ENCODE results near the gene FANCC. TPM values are rescaled to one million over a fixed set of nuclear protein-coding genes. Genes with fewer than 3 reads are reported as not detected.
"Not testable (repeated sequence)": the region's sequence is repeated elsewhere in the genome, so short reads cannot be mapped to it uniquely, and the experiment has no call there.

The FANCC gene
- total RNA-seq, 2 experiments from 2014 or later: 15.9 to 16.7 TPM

GRCh38 chr9:95276395-95276954, 41.0 kb downstream of the FANCC start:
- ChIA-PET POLR2A (no interaction called here), CTCF (interaction anchor here (1.2 kb wide), 1 partner anchor 144 kb away, joined by 3 read pairs; no protein-coding TSS in a partner anchor)
- Mint-ChIP-seq H3K4me3 (no peak overlapping the region), H3K9me3 (ENCODE audit: low read depth) (peaks cover 13% of the 10 kb centered on the region), H3K27ac (no peak overlapping the region), H3K4me1 (peaks cover 25% of the 10 kb centered on the region), H3K36me3 (ENCODE audit: low read depth) (peaks cover 9% of the 10 kb centered on the region), H3K27me3 (no peaks in the 10 kb centered on the region)
- DNase-seq: no peak
- peak; percentile 84 for ATAC-seq
- intact Hi-C loops (cut with DNase I, micrococcal nuclease): no loop called here

GRCh38 chr9:95274160-95274559, 43.3 kb downstream of the FANCC start:
- POLR2A ChIA-PET; ATAC-seq; H3K36me3 Mint-ChIP-seq (ENCODE audit: low read depth); H3K27me3 Mint-ChIP-seq; H3K4me3 Mint-ChIP-seq; DNase-seq; CTCF ChIA-PET; intact Hi-C loops (cut with DNase I, micrococcal nuclease); H3K27ac Mint-ChIP-seq; H3K9me3 Mint-ChIP-seq (ENCODE audit: low read depth): not testable (repeated sequence)
- H3K4me1 Mint-ChIP-seq: peaks cover 25% of the 10 kb centered on the region

GRCh38 chr9:95273369-95274022, 44.0 kb downstream of the FANCC start:
- H3K36me3 Mint-ChIP-seq (ENCODE audit: low read depth): peaks cover 2% of the 10 kb centered on the region
- H3K27ac Mint-ChIP-seq: no peak overlapping the region
- no peak for DNase-seq
- H3K4me3 Mint-ChIP-seq: no peak overlapping the region
- peaks cover 25% of the 10 kb centered on the region for H3K4me1 Mint-ChIP-seq
- intact Hi-C loops (cut with DNase I, micrococcal nuclease): no loop called here
- H3K27me3 Mint-ChIP-seq: no peaks in the 10 kb centered on the region
- ChIA-PET CTCF (interaction anchor here (0.6 to 0.7 kb wide), 2 partner anchors 9 to 28 kb away, joined by 3 to 4 read pairs; no protein-coding TSS in a partner anchor), POLR2A (interaction anchor here (0.6 kb wide), 1 partner anchor 602 kb away, joined by 3 read pairs; no protein-coding TSS in a partner anchor)
- ATAC-seq: peak; percentile 32
- H3K9me3 Mint-ChIP-seq (ENCODE audit: low read depth): no peaks in the 10 kb centered on the region

- CTCF ChIA-PET: interaction anchor here (0.7 kb wide), 1 partner anchor 8 kb away, joined by 4 read pairs; no protein-coding TSS in a partner anchor
Measured at GRCh38 chr9:95272830-95273229, 44.7 kb downstream of the FANCC start.

GRCh38 chr9:95270790-95271189, 46.7 kb downstream of the FANCC start:
- Mint-ChIP-seq H3K36me3 (ENCODE audit: low read depth) (peaks cover 2% of the 10 kb centered on the region), H3K27me3 (no peaks in the 10 kb centered on the region), H3K9me3 (ENCODE audit: low read depth) (no peaks in the 10 kb centered on the region), H3K27ac (no peak overlapping the region), H3K4me1 (peaks cover 21% of the 10 kb centered on the region), H3K4me3 (no peak overlapping the region)
- no peak for DNase-seq
- CTCF ChIA-PET: no interaction called here
- ATAC-seq: no peak
- intact Hi-C loops (cut with DNase I, micrococcal nuclease): no loop called here
- POLR2A ChIA-PET: no interaction called here

More at GRCh38 chr9:95272830-95273229, 44.7 kb downstream of the FANCC start:
- H3K4me3 Mint-ChIP-seq: no peak overlapping the region
- no peaks in the 10 kb centered on the region for H3K9me3 Mint-ChIP-seq (ENCODE audit: low read depth)
- intact Hi-C loops (cut with DNase I, micrococcal nuclease): no loop called here
- H3K4me1 Mint-ChIP-seq: peaks cover 25% of the 10 kb centered on the region
- POLR2A ChIA-PET: interaction anchor here (0.6 kb wide), 1 partner anchor 602 kb away, joined by 3 read pairs; no protein-coding TSS in a partner anchor
- no peak overlapping the region for H3K27ac Mint-ChIP-seq
- no peak for ATAC-seq
- H3K36me3 Mint-ChIP-seq (ENCODE audit: low read depth): peaks cover 2% of the 10 kb centered on the region
- DNase-seq: no peak
- H3K27me3 Mint-ChIP-seq: no peaks in the 10 kb centered on the region

GRCh38 chr9:95269803-95270773, 47.4 kb downstream of the FANCC start:
- DNase-seq; intact Hi-C loops (cut with DNase I, micrococcal nuclease); H3K27me3 Mint-ChIP-seq; H3K4me3 Mint-ChIP-seq; POLR2A ChIA-PET; H3K9me3 Mint-ChIP-seq (ENCODE audit: low read depth); H3K36me3 Mint-ChIP-seq (ENCODE audit: low read depth); ATAC-seq; H3K27ac Mint-ChIP-seq: not testable (repeated sequence)
- CTCF ChIA-PET: interaction anchor here (0.6 kb wide), 1 partner anchor 820 kb away, joined by 3 read pairs; no protein-coding TSS in a partner anchor
- H3K4me1 Mint-ChIP-seq: peaks cover 25% of the 10 kb centered on the region

GRCh38 chr9:95268681-95269080, 48.8 kb downstream of the FANCC start:
- H3K4me1 Mint-ChIP-seq: peaks cover 22% of the 10 kb centered on the region
- POLR2A ChIA-PET: interaction anchor here (0.7 kb wide), 2 partner anchors 102 to 581 kb away, joined by 3 read pairs; no protein-coding TSS in a partner anchor
- no peaks in the 10 kb centered on the region for H3K9me3 Mint-ChIP-seq (ENCODE audit: low read depth)
- H3K27me3 Mint-ChIP-seq: no peaks in the 10 kb centered on the region
- CTCF ChIA-PET: interaction anchor here (0.6 kb wide), 1 partner anchor 245 kb away, joined by 3 read pairs; no protein-coding TSS in a partner anchor
- no peak for DNase-seq
- no peak overlapping the region for H3K4me3 Mint-ChIP-seq
- no peak overlapping the region for H3K27ac Mint-ChIP-seq
- intact Hi-C loops (cut with DNase I, micrococcal nuclease): no loop called here
- peak; percentile 53 for ATAC-seq
- no peaks in the 10 kb centered on the region for H3K36me3 Mint-ChIP-seq (ENCODE audit: low read depth)

GRCh38 chr9:95266649-95267048, 50.9 kb downstream of the FANCC start:
- no peaks in the 10 kb centered on the region for H3K9me3 Mint-ChIP-seq (ENCODE audit: low read depth)
- ChIA-PET POLR2A (interaction anchor here (0.7 kb wide), 1 partner anchor 291 kb away, joined by 4 read pairs; no protein-coding TSS in a partner anchor), CTCF (interaction anchor here (0.7 kb wide), 1 partner anchor 157 kb away, joined by 4 read pairs; no protein-coding TSS in a partner anchor)
- H3K4me1 Mint-ChIP-seq: peaks cover 19% of the 10 kb centered on the region
- no peaks in the 10 kb centered on the region for H3K36me3 Mint-ChIP-seq (ENCODE audit: low read depth)
- DNase-seq: no peak
- H3K4me3 Mint-ChIP-seq: no peak overlapping the region
- intact Hi-C loops (cut with DNase I, micrococcal nuclease): no loop called here
- no peak for ATAC-seq
- no peaks in the 10 kb centered on the region for H3K27me3 Mint-ChIP-seq
- peak overlapping the region; percentile 61 for H3K27ac Mint-ChIP-seq

- Mint-ChIP-seq H3K9me3 (ENCODE audit: low read depth) (no peaks in the 10 kb centered on the region), H3K4me3 (no peak overlapping the region), H3K36me3 (ENCODE audit: low read depth) (no peaks in the 10 kb centered on the region), H3K4me1 (peaks cover 19% of the 10 kb centered on the region), H3K27ac (no peak overlapping the region), H3K27me3 (no peaks in the 10 kb centered on the region)
- POLR2A ChIA-PET: no interaction called here
- CTCF ChIA-PET: interaction anchor here (0.7 to 1.5 kb wide), 3 partner anchors 17 to 156 kb away, joined by 4 read pairs; no protein-coding TSS in a partner anchor
- intact Hi-C loops (cut with DNase I, micrococcal nuclease): no loop called here
- DNase-seq (no peak), ATAC-seq (no peak)
Measured at GRCh38 chr9:95265960-95266359, 51.5 kb downstream of the FANCC start.

- Mint-ChIP-seq H3K9me3 (ENCODE audit: low read depth) (no peaks in the 10 kb centered on the region), H3K4me1 (peaks cover 19% of the 10 kb centered on the region), H3K27ac (no peak overlapping the region), H3K4me3 (no peak overlapping the region), H3K36me3 (ENCODE audit: low read depth) (no peaks in the 10 kb centered on the region), H3K27me3 (no peaks in the 10 kb centered on the region)
- POLR2A ChIA-PET: no interaction called here
- DNase-seq (no peak), ATAC-seq (no peak)
- intact Hi-C loops (cut with DNase I, micrococcal nuclease): no loop called here
- CTCF ChIA-PET: interaction anchor here (0.6 to 1.5 kb wide), 4 partner anchors 8 to 950 kb away, joined by 3 to 4 read pairs (median 4); no protein-coding TSS in a partner anchor
Measured at GRCh38 chr9:95264954-95265615, 52.4 kb downstream of the FANCC start.

Data from activated CD4-positive, alpha-beta T cell treated with anti-CD3 and anti-CD28 coated beads for 36 hours (primary cell).